ENCODE data around the gene USP14.

- TF ChIP-seq PBX3 (CRISPR knock-in tag; IDR thresholded peaks at IDR 0.05) (no peak), ZBTB20 (tag by site-specific recombination; IDR thresholded peaks at IDR 0.05) (no peak), ZNF580 (tag by site-specific recombination; IDR thresholded peaks at IDR 0.05) (peak; percentile 81; the same call in 1 of the 2 replicates), CTCF (tag by site-specific recombination; IDR thresholded peaks at IDR 0.05) (no peak), ZNF155 (tag by site-specific recombination; IDR thresholded peaks at IDR 0.05) (no peak), MEIS1 (CRISPR knock-in tag; IDR thresholded peaks at IDR 0.05; ENCODE audit: borderline replicate concordance) (no peak), KLF10 (tag by site-specific recombination; IDR thresholded peaks at IDR 0.05) (no peak), ZBTB7A (tag by site-specific recombination; IDR thresholded peaks at IDR 0.05; ENCODE audit: low read depth) (no peak), YY2 (tag by site-specific recombination; IDR thresholded peaks at IDR 0.05) (no peak), ATF2 (tag by site-specific recombination; IDR thresholded peaks at IDR 0.05; ENCODE audit: low read depth) (no peak)
These were observed 25.4 kb downstream of the USP14 start for GRCh38 chr18:183769-184168.

Data from HEK293 (cell line).